ENCODE results near the gene ERVV-1.

Gene ERVV-1

DNA sequence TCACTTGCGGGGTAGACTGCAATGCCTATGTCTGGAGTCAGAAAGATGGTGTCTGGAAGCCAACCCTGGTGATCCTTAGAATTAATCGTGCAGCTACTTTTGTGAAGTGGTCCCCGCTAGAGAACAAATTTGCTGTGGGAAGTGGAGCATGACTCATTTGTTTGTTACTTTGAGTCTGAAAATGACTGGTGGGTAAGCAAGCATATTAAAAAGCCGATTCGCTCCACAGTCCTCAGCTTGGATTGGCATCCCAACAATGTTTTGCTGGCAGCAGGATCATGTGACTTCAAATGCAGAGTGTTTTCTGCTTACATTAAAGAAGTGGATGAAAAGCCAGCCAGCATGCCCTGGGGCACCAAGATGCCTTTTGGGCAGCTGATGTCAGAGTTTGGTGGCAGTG is 9.5 kb upstream of the ERVV-1 start (continued):
- TF ChIP-seq, protein P1, sequence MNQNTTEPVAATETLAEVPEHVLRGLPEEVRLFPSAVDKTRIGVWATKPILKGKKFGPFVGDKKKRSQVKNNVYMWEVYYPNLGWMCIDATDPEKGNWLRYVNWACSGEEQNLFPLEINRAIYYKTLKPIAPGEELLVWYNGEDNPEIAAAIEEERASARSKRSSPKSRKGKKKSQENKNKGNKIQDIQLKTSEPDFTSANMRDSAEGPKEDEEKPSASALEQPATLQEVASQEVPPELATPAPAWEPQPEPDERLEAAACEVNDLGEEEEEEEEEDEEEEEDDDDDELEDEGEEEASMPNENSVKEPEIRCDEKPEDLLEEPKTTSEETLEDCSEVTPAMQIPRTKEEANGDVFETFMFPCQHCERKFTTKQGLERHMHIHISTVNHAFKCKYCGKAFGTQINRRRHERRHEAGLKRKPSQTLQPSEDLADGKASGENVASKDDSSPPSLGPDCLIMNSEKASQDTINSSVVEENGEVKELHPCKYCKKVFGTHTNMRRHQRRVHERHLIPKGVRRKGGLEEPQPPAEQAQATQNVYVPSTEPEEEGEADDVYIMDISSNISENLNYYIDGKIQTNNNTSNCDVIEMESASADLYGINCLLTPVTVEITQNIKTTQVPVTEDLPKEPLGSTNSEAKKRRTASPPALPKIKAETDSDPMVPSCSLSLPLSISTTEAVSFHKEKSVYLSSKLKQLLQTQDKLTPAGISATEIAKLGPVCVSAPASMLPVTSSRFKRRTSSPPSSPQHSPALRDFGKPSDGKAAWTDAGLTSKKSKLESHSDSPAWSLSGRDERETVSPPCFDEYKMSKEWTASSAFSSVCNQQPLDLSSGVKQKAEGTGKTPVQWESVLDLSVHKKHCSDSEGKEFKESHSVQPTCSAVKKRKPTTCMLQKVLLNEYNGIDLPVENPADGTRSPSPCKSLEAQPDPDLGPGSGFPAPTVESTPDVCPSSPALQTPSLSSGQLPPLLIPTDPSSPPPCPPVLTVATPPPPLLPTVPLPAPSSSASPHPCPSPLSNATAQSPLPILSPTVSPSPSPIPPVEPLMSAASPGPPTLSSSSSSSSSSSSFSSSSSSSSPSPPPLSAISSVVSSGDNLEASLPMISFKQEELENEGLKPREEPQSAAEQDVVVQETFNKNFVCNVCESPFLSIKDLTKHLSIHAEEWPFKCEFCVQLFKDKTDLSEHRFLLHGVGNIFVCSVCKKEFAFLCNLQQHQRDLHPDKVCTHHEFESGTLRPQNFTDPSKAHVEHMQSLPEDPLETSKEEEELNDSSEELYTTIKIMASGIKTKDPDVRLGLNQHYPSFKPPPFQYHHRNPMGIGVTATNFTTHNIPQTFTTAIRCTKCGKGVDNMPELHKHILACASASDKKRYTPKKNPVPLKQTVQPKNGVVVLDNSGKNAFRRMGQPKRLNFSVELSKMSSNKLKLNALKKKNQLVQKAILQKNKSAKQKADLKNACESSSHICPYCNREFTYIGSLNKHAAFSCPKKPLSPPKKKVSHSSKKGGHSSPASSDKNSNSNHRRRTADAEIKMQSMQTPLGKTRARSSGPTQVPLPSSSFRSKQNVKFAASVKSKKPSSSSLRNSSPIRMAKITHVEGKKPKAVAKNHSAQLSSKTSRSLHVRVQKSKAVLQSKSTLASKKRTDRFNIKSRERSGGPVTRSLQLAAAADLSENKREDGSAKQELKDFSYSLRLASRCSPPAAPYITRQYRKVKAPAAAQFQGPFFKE (tag by site-specific recombination; IDR thresholded peaks at IDR 0.05; ENCODE audit: borderline replicate concordance), result no peak
- TF ChIP-seq MYNN (tag by site-specific recombination; IDR thresholded peaks at IDR 0.05; ENCODE audit: borderline replicate concordance) (no peak), ZNF423 (tag by site-specific recombination; IDR thresholded peaks at IDR 0.05) (no peak), ZNF658 (tag by site-specific recombination; IDR thresholded peaks at IDR 0.05) (no peak), OVOL3 (tag by site-specific recombination; IDR thresholded peaks at IDR 0.05) (no peak), ZNF610 (tag by site-specific recombination; IDR thresholded peaks at IDR 0.05; ENCODE audit: borderline replicate concordance) (no peak), HOXC10 (CRISPR knock-in tag; IDR thresholded peaks at IDR 0.05) (no peak), KLF16 (tag by site-specific recombination; IDR thresholded peaks at IDR 0.05) (no peak), ZNF132 (tag by site-specific recombination; IDR thresholded peaks at IDR 0.05; ENCODE audit: borderline replicate concordance) (no peak)

DNA sequence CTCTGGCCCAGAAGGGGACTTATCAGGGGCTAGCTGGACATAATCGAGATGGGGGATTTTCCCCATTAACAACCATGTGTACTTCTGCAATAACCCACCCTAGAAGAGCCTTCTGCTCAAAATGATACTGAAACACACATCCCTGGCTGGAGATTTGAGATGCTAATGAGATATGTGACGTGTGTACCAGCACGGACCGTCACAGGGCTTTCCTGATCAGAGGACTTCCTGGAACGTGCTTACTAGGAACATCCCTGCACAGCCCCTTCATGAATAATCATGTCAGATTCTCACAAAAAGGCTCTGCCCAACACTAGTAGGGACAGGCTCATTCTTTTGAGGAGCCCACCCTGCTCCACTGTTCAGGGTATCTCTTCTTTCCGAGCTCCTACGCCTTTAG is 6.5 kb upstream of the ERVV-1 start:
- no peak overlapping the region for H3K4me3 ChIP-seq (ENCODE audit: low read depth, low read length)
- H3K9me3 ChIP-seq (ENCODE audit: control insufficient read depth, insufficient read depth, low read depth, low read length), result peaks cover 2% of the 10 kb centered on the region; the same call in 1 of the 2 replicates
- H3K4me1 ChIP-seq (ENCODE audit: control insufficient read depth, insufficient read depth, low read length), result no peaks in the 10 kb centered on the region
- ChIA-PET POLR2A (no interaction called here), CTCF (no interaction called here)
- H3K36me3 ChIP-seq (ENCODE audit: control insufficient read depth in 2 of 2, insufficient read depth in 1 of 2, low read length in 2 of 2), result no peaks in the 10 kb centered on the region
- TF ChIP-seq, protein P2, sequence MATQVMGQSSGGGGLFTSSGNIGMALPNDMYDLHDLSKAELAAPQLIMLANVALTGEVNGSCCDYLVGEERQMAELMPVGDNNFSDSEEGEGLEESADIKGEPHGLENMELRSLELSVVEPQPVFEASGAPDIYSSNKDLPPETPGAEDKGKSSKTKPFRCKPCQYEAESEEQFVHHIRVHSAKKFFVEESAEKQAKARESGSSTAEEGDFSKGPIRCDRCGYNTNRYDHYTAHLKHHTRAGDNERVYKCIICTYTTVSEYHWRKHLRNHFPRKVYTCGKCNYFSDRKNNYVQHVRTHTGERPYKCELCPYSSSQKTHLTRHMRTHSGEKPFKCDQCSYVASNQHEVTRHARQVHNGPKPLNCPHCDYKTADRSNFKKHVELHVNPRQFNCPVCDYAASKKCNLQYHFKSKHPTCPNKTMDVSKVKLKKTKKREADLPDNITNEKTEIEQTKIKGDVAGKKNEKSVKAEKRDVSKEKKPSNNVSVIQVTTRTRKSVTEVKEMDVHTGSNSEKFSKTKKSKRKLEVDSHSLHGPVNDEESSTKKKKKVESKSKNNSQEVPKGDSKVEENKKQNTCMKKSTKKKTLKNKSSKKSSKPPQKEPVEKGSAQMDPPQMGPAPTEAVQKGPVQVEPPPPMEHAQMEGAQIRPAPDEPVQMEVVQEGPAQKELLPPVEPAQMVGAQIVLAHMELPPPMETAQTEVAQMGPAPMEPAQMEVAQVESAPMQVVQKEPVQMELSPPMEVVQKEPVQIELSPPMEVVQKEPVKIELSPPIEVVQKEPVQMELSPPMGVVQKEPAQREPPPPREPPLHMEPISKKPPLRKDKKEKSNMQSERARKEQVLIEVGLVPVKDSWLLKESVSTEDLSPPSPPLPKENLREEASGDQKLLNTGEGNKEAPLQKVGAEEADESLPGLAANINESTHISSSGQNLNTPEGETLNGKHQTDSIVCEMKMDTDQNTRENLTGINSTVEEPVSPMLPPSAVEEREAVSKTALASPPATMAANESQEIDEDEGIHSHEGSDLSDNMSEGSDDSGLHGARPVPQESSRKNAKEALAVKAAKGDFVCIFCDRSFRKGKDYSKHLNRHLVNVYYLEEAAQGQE (tag by site-specific recombination; IDR thresholded peaks at IDR 0.05), result no peak
- no peak for TF ChIP-seq ZSCAN23 (tag by site-specific recombination; IDR thresholded peaks at IDR 0.05)
- TF ChIP-seq, protein P3, sequence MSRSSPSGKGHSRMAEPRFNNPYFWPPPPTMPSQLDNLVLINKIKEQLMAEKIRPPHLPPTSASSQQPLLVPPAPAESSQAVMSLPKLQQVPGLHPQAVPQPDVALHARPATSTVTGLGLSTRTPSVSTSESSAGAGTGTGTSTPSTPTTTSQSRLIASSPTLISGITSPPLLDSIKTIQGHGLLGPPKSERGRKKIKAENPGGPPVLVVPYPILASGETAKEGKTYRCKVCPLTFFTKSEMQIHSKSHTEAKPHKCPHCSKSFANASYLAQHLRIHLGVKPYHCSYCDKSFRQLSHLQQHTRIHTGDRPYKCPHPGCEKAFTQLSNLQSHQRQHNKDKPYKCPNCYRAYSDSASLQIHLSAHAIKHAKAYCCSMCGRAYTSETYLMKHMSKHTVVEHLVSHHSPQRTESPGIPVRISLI (tag by site-specific recombination; IDR thresholded peaks at IDR 0.05), result no peak
- no peak for TF ChIP-seq ZNF768 (tag by site-specific recombination; IDR thresholded peaks at IDR 0.05)
- no peak for TF ChIP-seq FEZF1 (tag by site-specific recombination; IDR thresholded peaks at IDR 0.05)
- TF ChIP-seq ZNF341 (tag by site-specific recombination; IDR thresholded peaks at IDR 0.05; ENCODE audit: low read depth), result no peak
- TF ChIP-seq ZNF510 (tag by site-specific recombination; IDR thresholded peaks at IDR 0.05; ENCODE audit: insufficient replicate concordance), result no peak
- no peak for TF ChIP-seq ZNF184 (tag by site-specific recombination; IDR thresholded peaks at IDR 0.05)
- no peak for TF ChIP-seq ZNF777 (tag by site-specific recombination; IDR thresholded peaks at IDR 0.05; ENCODE audit: borderline replicate concordance)
- TF ChIP-seq, protein P4, sequence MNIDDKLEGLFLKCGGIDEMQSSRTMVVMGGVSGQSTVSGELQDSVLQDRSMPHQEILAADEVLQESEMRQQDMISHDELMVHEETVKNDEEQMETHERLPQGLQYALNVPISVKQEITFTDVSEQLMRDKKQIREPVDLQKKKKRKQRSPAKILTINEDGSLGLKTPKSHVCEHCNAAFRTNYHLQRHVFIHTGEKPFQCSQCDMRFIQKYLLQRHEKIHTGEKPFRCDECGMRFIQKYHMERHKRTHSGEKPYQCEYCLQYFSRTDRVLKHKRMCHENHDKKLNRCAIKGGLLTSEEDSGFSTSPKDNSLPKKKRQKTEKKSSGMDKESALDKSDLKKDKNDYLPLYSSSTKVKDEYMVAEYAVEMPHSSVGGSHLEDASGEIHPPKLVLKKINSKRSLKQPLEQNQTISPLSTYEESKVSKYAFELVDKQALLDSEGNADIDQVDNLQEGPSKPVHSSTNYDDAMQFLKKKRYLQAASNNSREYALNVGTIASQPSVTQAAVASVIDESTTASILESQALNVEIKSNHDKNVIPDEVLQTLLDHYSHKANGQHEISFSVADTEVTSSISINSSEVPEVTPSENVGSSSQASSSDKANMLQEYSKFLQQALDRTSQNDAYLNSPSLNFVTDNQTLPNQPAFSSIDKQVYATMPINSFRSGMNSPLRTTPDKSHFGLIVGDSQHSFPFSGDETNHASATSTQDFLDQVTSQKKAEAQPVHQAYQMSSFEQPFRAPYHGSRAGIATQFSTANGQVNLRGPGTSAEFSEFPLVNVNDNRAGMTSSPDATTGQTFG (tag by site-specific recombination; IDR thresholded peaks at IDR 0.05; ENCODE audit: borderline replicate concordance), result no peak
- TF ChIP-seq TRIM28 (IDR thresholded peaks at IDR 0.05; ENCODE audit: borderline replicate concordance, low read length), result no peak
- TF ChIP-seq ZNF747 (tag by site-specific recombination; IDR thresholded peaks at IDR 0.05), result no peak
- no peak overlapping the region for H3K27ac ChIP-seq (ENCODE audit: extremely low read depth, low read depth, low read length)

All from HEK293 (cell line).